Measurements from ENCODE around the gene GBE1.
"Not testable (repeated sequence)": the region's sequence is repeated elsewhere in the genome, so short reads cannot be mapped to it uniquely, and the experiment has no call there.

GBE1 gene

DNA sequence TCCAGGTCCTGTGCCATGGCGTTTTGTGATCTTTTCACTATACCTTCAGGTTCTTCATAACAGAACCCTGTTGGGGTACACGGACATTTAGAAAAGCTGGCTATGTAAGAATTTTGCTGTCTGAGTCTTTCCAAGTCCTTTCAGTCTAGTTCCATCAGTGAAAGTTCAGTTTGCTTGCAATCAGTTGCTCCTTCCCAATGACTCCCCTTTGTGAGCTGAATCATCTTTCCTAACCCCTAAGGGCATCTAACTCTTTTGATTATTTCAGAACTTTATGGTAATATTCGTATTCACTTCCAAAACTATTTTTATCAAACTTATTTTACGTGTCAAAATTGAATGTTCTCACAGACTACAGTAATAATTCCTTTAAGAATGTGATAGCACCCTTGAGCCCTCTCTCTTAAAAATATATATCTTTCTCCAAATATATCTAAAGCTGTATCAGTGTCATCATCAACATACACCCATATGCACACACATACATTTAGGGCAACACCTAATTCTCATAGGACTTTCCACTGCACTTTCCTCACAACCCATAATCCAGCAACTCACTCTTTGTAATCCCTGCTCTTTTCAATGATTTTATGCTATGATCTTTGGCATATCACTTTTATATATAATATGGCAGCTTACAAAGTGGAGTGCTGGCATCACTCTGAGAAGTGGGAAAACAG lies 263.7 kb downstream of the GBE1 start:
- H3K9ac ChIP-seq (ENCODE audit: low read length) = no peak overlapping the region
- H3K36me3 ChIP-seq (ENCODE audit: control insufficient read depth, insufficient read depth, low read length) = no peaks in the 10 kb centered on the region
- no peak overlapping the region for H3K4me3 ChIP-seq (ENCODE audit: low read length)
- H3K9me3 ChIP-seq (ENCODE audit: control insufficient read depth, low read length) = no peaks in the 10 kb centered on the region
- no peaks in the 10 kb centered on the region for H3K27me3 ChIP-seq (ENCODE audit: control insufficient read depth, insufficient read depth, low read length)
- no peaks in the 10 kb centered on the region for H3K4me1 ChIP-seq (ENCODE audit: control insufficient read depth, insufficient read depth, low read length)

DNA sequence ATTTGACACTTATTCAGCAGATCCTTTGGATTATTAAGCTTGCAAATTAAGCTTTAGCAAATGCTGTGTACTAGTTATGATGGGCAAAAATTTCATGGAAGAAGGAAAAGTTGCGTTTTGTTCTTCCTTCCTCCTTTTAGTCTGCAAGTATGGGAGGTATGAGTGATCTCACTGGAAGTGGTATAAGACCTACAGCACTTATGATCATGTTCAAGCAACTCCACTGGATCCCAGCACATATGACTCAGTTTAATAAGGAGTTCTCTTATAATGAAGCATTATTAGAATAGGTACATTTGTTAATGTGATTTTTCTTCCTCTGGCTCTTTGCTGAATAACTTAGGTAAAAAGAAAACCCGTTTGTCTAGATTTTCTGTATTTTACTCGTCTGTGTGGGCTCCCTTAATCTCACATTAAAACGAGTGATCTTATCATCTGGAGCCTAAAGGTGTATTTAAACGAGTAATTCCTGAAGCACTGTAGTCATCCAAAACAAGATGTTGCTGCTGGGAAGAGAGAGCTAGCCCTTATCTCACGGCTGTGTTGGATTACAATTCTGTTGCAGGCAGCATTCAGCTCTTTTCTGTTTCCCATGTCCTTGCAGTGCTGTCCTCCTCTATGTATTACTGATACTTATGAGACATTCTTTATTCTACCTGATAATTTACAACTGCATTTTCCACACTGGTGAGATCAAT lies 264.9 kb downstream of the GBE1 start:
- Histone ChIP-seq H3K4me1 (ENCODE audit: control insufficient read depth, insufficient read depth, low read length) (no peaks in the 10 kb centered on the region), H3K27me3 (ENCODE audit: control insufficient read depth, insufficient read depth, low read length) (no peaks in the 10 kb centered on the region), H3K9ac (ENCODE audit: low read length) (no peak overlapping the region), H3K4me3 (ENCODE audit: low read length) (no peak overlapping the region), H3K36me3 (ENCODE audit: control insufficient read depth, insufficient read depth, low read length) (no peaks in the 10 kb centered on the region), H3K9me3 (ENCODE audit: control insufficient read depth, low read length) (no peaks in the 10 kb centered on the region)

DNA sequence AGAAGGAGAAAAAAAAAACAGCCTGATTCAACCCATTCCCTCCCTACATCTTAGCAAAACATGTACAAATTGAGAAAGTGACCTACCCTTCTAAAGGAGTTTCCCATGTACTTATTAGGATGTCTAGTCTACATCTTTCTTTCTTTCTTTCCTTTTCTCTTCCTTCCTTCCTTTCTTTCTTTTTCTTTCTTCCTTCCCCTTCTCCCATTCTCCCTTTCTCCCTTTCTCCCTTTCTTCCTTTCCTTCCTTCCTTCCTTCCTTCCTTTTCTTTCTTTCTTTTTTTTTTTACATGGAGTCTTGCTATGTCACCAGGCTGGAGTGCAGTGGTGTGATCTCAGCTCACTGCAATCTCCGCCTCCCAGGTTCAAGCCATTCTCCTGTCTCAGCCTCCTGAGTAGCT lies 269.0 kb downstream of the GBE1 start:
- not testable (repeated sequence) for H3K4me3 ChIP-seq (ENCODE audit: low read length); H3K36me3 ChIP-seq (ENCODE audit: control insufficient read depth, insufficient read depth, low read length); H3K27me3 ChIP-seq (ENCODE audit: control insufficient read depth, insufficient read depth, low read length); H3K9me3 ChIP-seq (ENCODE audit: control insufficient read depth, low read length); H3K4me1 ChIP-seq (ENCODE audit: control insufficient read depth, insufficient read depth, low read length); H3K9ac ChIP-seq (ENCODE audit: low read length)

DNA sequence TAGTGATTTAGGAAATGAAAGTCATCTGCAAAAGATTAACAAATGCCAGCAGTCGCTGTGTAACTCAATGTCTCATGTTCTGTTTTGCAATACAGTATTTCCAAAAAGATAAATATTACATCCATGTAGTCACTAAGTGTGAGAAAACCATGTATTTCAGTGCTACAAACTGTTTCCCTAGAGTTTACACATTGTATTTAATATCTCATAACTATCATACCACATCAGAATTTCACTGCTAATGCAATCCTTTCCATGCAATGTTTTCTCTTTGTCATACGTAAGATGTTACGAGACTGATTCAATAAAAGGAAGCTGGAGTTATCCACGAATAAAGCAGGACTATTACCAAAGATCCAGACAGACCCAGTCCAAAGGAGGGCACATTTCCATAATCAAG lies 269.4 kb downstream of the GBE1 start:
- Histone ChIP-seq H3K4me3 (ENCODE audit: low read length) (no peak overlapping the region), H3K9ac (ENCODE audit: low read length) (no peak overlapping the region), H3K9me3 (ENCODE audit: control insufficient read depth, low read length) (no peaks in the 10 kb centered on the region), H3K4me1 (ENCODE audit: control insufficient read depth, insufficient read depth, low read length) (no peaks in the 10 kb centered on the region), H3K36me3 (ENCODE audit: control insufficient read depth, insufficient read depth, low read length) (no peaks in the 10 kb centered on the region), H3K27me3 (ENCODE audit: control insufficient read depth, insufficient read depth, low read length) (no peaks in the 10 kb centered on the region)

DNA sequence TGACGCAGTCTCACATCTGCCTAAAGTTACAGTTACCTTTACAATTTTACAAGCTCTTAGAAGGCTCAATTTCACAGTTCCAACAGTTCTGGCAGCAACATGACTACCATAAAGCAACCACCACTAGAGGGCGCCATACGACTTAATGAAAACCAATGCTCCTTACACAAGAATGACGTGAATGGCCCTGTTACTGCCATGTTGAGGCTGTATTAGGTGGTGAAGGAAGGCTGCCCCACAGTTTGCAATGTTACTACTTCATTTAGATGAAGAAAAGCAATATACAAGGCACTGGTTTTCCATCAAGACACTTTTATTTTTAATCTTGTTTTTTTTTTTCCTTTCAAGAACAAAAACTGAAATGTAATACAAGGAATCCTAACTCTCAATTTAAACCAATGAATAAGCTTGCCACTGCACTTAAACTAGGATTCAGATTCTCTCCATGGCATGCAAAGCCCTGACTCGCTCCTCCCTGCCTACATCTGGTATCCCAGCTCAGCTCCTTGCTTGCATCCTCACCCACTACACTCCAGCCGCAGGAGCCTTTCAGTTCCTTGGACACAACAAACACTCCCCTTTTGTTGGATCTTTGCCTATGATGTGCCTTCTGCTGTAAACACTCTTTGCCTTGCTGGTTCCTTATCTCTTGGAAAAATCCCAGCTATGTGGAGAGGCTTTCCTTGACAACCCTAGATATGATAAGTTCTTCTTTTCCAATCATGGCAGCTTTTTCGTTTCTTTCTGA lies 270.7 kb downstream of the GBE1 start:
- H3K36me3 ChIP-seq (ENCODE audit: control insufficient read depth, insufficient read depth, low read length) = no peaks in the 10 kb centered on the region
- H3K27me3 ChIP-seq (ENCODE audit: control insufficient read depth, insufficient read depth, low read length) = no peaks in the 10 kb centered on the region
- no peaks in the 10 kb centered on the region for H3K9me3 ChIP-seq (ENCODE audit: control insufficient read depth, low read length)
- H3K4me1 ChIP-seq (ENCODE audit: control insufficient read depth, insufficient read depth, low read length) = no peaks in the 10 kb centered on the region
- no peak overlapping the region for H3K4me3 ChIP-seq (ENCODE audit: low read length)
- no peak overlapping the region for H3K9ac ChIP-seq (ENCODE audit: low read length)

DNA sequence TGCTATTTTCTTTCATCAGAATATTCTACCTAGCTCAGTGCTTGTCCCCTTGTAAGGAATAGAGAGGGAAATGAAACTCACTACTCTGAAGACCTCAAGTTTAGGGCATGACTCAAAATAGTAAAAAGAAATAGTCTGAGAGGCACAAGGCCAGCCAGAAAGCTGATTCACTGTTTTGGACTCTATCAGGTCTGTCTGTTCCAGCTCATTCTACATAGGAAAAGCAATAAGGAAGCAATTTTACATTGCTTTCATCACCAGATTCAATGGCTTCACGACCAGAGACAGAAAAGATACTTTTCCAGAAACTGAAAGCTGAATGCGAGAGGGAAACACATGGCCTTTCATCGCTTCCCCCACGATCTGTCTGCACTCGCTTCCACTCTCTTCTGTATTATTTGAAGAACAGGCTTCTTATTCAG lies 276.0 kb downstream of the GBE1 start:
- no peaks in the 10 kb centered on the region for H3K27me3 ChIP-seq (ENCODE audit: control insufficient read depth, insufficient read depth, low read length)
- no peaks in the 10 kb centered on the region for H3K9me3 ChIP-seq (ENCODE audit: control insufficient read depth, low read length)
- no peaks in the 10 kb centered on the region for H3K4me1 ChIP-seq (ENCODE audit: control insufficient read depth, insufficient read depth, low read length)
- no peak overlapping the region for H3K9ac ChIP-seq (ENCODE audit: low read length)
- H3K4me3 ChIP-seq (ENCODE audit: low read length) = no peak overlapping the region
- H3K36me3 ChIP-seq (ENCODE audit: control insufficient read depth, insufficient read depth, low read length) = no peaks in the 10 kb centered on the region

DNA sequence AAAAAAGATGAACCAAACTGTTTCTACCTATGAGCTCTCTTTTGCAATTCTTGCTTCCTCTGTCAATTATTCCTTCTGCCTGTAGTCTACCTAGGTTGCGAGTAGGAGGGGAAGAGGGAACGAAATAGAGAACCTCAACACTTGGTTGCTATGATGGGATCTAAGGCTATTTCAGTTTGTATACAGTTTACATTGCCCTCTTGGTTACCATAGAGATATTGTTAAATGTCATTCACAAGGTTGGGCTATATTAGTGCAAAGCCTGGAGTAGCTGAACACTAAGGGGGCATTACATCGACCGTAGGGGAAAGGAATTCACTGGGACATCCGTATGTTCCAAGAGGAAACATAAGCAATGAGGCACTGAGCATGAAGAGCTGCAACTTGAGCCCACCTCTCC lies 276.9 kb downstream of the GBE1 start:
- Histone ChIP-seq H3K9me3 (ENCODE audit: control insufficient read depth, low read length) (no peaks in the 10 kb centered on the region), H3K4me3 (ENCODE audit: low read length) (no peak overlapping the region), H3K27me3 (ENCODE audit: control insufficient read depth, insufficient read depth, low read length) (no peaks in the 10 kb centered on the region), H3K4me1 (ENCODE audit: control insufficient read depth, insufficient read depth, low read length) (no peaks in the 10 kb centered on the region), H3K36me3 (ENCODE audit: control insufficient read depth, insufficient read depth, low read length) (no peaks in the 10 kb centered on the region), H3K9ac (ENCODE audit: low read length) (no peak overlapping the region)

DNA sequence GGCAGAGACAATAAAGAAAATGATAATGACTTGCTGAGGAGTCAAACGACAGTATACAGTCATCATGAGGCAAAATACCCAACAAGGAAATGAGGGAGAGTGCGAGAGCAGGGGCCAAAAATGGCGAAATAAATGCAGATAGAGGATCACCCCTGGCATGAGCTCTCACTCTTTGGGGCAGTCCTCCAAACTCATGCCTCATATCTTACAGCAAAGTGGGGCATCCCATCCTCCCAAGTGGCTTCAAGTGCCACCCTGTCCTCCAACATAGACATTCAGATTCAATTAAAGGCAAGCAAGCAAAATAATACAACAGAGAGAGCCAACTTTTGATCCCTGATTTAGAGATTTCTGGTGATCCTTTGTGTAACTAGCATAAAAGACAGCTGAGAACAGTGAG lies 278.4 kb downstream of the GBE1 start:
- no peaks in the 10 kb centered on the region for H3K36me3 ChIP-seq (ENCODE audit: control insufficient read depth, insufficient read depth, low read length)
- H3K9ac ChIP-seq (ENCODE audit: low read length) = no peak overlapping the region
- no peaks in the 10 kb centered on the region for H3K4me1 ChIP-seq (ENCODE audit: control insufficient read depth, insufficient read depth, low read length)
- H3K27me3 ChIP-seq (ENCODE audit: control insufficient read depth, insufficient read depth, low read length) = no peaks in the 10 kb centered on the region
- no peaks in the 10 kb centered on the region for H3K9me3 ChIP-seq (ENCODE audit: control insufficient read depth, low read length)
- no peak overlapping the region for H3K4me3 ChIP-seq (ENCODE audit: low read length)

DNA sequence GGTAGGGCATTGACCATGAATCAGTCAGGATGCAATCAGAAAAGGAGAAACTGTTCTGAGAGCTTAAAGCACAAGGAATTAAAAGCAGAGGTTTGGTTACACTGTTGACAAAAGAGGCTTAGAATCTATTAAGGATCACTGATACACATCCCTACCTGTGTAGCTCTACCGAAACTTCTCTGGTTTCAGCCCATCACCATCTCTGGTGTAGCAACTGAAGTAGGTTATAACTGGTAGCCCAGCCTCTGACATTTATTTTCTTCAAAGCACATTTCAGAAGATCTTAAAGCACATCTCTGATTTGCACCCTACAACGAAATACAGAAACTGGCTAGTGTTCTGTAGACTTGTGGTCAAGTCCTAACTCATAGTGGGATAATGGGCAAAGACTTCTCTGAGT lies 283.7 kb downstream of the GBE1 start:
- Histone ChIP-seq H3K9me3 (ENCODE audit: control insufficient read depth, low read length) (no peaks in the 10 kb centered on the region), H3K4me3 (ENCODE audit: low read length) (no peak overlapping the region), H3K9ac (ENCODE audit: low read length) (no peak overlapping the region), H3K4me1 (ENCODE audit: control insufficient read depth, insufficient read depth, low read length) (no peaks in the 10 kb centered on the region), H3K27me3 (ENCODE audit: control insufficient read depth, insufficient read depth, low read length) (no peaks in the 10 kb centered on the region), H3K36me3 (ENCODE audit: control insufficient read depth, insufficient read depth, low read length) (no peaks in the 10 kb centered on the region)

DNA sequence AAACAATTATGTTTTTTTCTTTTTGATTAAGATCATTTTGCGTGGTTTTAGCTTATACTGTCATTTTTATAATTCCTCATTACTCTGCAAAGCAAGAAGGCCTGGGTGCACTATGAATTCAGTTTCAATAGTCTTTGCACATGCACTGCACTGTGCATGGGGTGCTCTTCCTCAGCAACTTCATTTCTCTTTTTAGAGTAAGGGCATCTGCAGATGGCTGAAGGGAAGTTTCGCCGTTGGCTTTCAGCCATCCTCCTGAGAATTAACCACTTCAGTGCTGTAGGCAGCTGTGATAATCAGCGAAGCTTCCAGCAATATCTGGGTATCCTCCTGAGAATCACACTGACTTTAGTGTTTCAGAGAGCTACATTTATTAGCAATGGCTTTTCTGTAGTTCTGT lies 284.8 kb downstream of the GBE1 start:
- Histone ChIP-seq H3K4me3 (ENCODE audit: low read length) (no peak overlapping the region), H3K9me3 (ENCODE audit: control insufficient read depth, low read length) (no peaks in the 10 kb centered on the region), H3K9ac (ENCODE audit: low read length) (no peak overlapping the region), H3K36me3 (ENCODE audit: control insufficient read depth, insufficient read depth, low read length) (no peaks in the 10 kb centered on the region), H3K27me3 (ENCODE audit: control insufficient read depth, insufficient read depth, low read length) (no peaks in the 10 kb centered on the region), H3K4me1 (ENCODE audit: control insufficient read depth, insufficient read depth, low read length) (no peaks in the 10 kb centered on the region)

DNA sequence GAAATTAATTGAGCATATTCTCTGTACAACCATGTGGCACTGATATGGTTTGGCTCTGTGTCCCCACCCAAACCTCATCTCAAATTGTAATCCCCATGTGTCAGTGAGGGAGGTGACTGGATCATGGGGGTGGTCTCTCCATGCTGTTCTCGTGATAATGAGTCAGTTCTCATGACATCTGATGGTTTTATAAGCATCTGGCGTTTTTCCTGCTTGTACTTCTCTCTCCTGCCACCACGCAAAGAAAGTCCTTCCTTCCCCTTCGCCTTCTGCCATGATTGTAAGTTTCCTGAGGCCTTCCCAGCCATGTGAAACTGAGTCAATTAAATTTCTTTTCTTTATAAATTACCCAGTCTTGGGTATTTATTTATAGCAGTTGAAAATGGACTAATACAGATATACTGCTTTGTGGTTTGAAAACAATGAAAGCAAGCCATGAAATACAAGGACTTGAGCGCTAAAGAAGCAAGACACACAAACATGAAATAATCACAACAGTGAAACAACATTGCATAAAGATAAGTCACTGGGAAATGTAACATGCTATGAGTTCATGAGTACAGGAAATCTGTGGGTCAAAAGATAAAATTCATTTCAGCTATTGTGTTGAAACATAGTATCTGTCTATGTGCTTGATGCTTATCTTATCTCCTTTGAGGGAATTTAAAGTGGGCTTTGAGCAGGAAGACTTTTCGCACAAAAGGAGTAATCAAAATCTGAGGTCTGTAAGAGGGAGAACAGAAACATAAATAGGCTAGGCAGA lies 288.7 kb downstream of the GBE1 start:
- no peak overlapping the region for H3K9ac ChIP-seq (ENCODE audit: low read length)
- no peak overlapping the region for H3K4me3 ChIP-seq (ENCODE audit: low read length)
- H3K36me3 ChIP-seq (ENCODE audit: control insufficient read depth, insufficient read depth, low read length) = no peaks in the 10 kb centered on the region
- H3K4me1 ChIP-seq (ENCODE audit: control insufficient read depth, insufficient read depth, low read length) = no peaks in the 10 kb centered on the region
- no peaks in the 10 kb centered on the region for H3K27me3 ChIP-seq (ENCODE audit: control insufficient read depth, insufficient read depth, low read length)
- no peaks in the 10 kb centered on the region for H3K9me3 ChIP-seq (ENCODE audit: control insufficient read depth, low read length)

All from mucosa of stomach (tissue), 1 donor.